ENCODE data around the gene CECR2.
"Not testable (repeated sequence)": the region's sequence is repeated elsewhere in the genome, so short reads cannot be mapped to it uniquely, and the experiment has no call there.

CECR2 gene

GRCh38 chr22:17554814-17555213 lies 185.6 kb downstream of the CECR2 start:
- ChIA-PET POLR2A (no interaction called here), CTCF (interaction anchor here (0.9 to 1.9 kb wide), 4 partner anchors 16 to 231 kb away, joined by 3 to 5 read pairs (median 4); no protein-coding TSS in a partner anchor)
- H3K9me3 ChIP-seq (ENCODE audit: control extremely low read depth in 1 of 5, control insufficient read depth in 4 of 5, insufficient read depth in 2 of 5, low read depth in 1 of 5, low read length in 4 of 5) = no peaks in the 10 kb centered on the region
- no peaks in the 10 kb centered on the region for H3K4me1 ChIP-seq (ENCODE audit: control extremely low read depth in 1 of 4, control insufficient read depth in 4 of 4, insufficient read depth in 4 of 4, low read length in 3 of 4)
- no peaks in the 10 kb centered on the region for H3K36me3 ChIP-seq (ENCODE audit: control insufficient read depth in 4 of 4, insufficient read depth in 4 of 4, low read length in 3 of 4)
- peaks cover 0 to 2% (median 0%) of the 10 kb centered on the region in 5 experiments for H3K27me3 ChIP-seq (replicated peaks in 2 of 5; ENCODE audit: control insufficient read depth in 4 of 5, insufficient read depth in 5 of 5, low read length in 4 of 5)
- DNase-seq = no peak
- no peak overlapping the region for H3K4me3 ChIP-seq (ENCODE audit: control insufficient read depth in 1 of 7, extremely low read depth in 1 of 7, insufficient read depth in 4 of 7, low read depth in 2 of 7, low read length in 6 of 7)
- no peak overlapping the region for H3K27ac ChIP-seq (ENCODE audit: insufficient read depth in 1 of 2, low read depth in 1 of 2, low read length in 2 of 2, poor library complexity in 1 of 2, severe bottlenecking in 2 of 2)
- WGBS (ENCODE audit: insufficient coverage) = 94% methylated on average over 3 of the region's 4 CpGs

GRCh38 chr22:17559188-17559587 lies 189.9 kb downstream of the CECR2 start:
- ChIA-PET CTCF (interaction anchor here (0.6 to 2.9 kb wide), 16 partner anchors 8 to 517 kb away, joined by 3 to 15 read pairs (median 4); partner anchors contain the start of gene MICAL3), POLR2A (no interaction called here)
- DNase-seq = no peak
- WGBS (ENCODE audit: insufficient coverage) = 99% methylated on average over 8 of the region's 10 CpGs
- Histone ChIP-seq H3K9me3 (ENCODE audit: control extremely low read depth in 1 of 5, control insufficient read depth in 4 of 5, insufficient read depth in 2 of 5, low read depth in 1 of 5, low read length in 4 of 5) (no peaks in the 10 kb centered on the region), H3K27ac (ENCODE audit: insufficient read depth in 1 of 2, low read depth in 1 of 2, low read length in 2 of 2, poor library complexity in 1 of 2, severe bottlenecking in 2 of 2) (no peak overlapping the region), H3K4me3 (ENCODE audit: control insufficient read depth in 1 of 7, extremely low read depth in 1 of 7, insufficient read depth in 4 of 7, low read depth in 2 of 7, low read length in 6 of 7) (no peak overlapping the region), H3K4me1 (ENCODE audit: control extremely low read depth in 1 of 4, control insufficient read depth in 4 of 4, insufficient read depth in 4 of 4, low read length in 3 of 4) (peaks cover 0 to 5% (median 0%) of the 10 kb centered on the region in 4 experiments), H3K27me3 (replicated peaks in 2 of 5; ENCODE audit: control insufficient read depth in 4 of 5, insufficient read depth in 5 of 5, low read length in 4 of 5) (peaks cover 0 to 3% (median 0%) of the 10 kb centered on the region in 5 experiments), H3K36me3 (ENCODE audit: control insufficient read depth in 4 of 4, insufficient read depth in 4 of 4, low read length in 3 of 4) (no peaks in the 10 kb centered on the region)

- POLR2A ChIA-PET = interaction anchor here (0.8 kb wide), 1 partner anchor 258 kb away, joined by 4 read pairs; no protein-coding TSS in a partner anchor
- 88% methylated on average over 13 of the region's 17 CpGs for WGBS (ENCODE audit: insufficient coverage)
- Histone ChIP-seq H3K36me3 (ENCODE audit: control insufficient read depth in 4 of 4, insufficient read depth in 4 of 4, low read length in 3 of 4) (no peaks in the 10 kb centered on the region), H3K9me3 (ENCODE audit: control extremely low read depth in 1 of 5, control insufficient read depth in 4 of 5, insufficient read depth in 2 of 5, low read depth in 1 of 5, low read length in 4 of 5) (no peaks in the 10 kb centered on the region), H3K27ac (ENCODE audit: insufficient read depth in 1 of 2, low read depth in 1 of 2, low read length in 2 of 2, poor library complexity in 1 of 2, severe bottlenecking in 2 of 2) (no peak within 1 kb of the TSS), H3K27me3 (replicated peaks in 2 of 5; ENCODE audit: control insufficient read depth in 4 of 5, insufficient read depth in 5 of 5, low read length in 4 of 5) (peaks cover 0 to 3% (median 0%) of the 10 kb centered on the region in 5 experiments), H3K4me3 (ENCODE audit: control insufficient read depth in 1 of 7, extremely low read depth in 1 of 7, insufficient read depth in 4 of 7, low read depth in 2 of 7, low read length in 6 of 7) (no peak within 1 kb of the TSS), H3K4me1 (ENCODE audit: control extremely low read depth in 1 of 4, control insufficient read depth in 4 of 4, insufficient read depth in 4 of 4, low read length in 3 of 4) (peaks cover 0 to 5% (median 0%) of the 10 kb centered on the region in 4 experiments)
- DNase-seq = no peak
- CTCF ChIA-PET = interaction anchor here (0.6 kb wide), 1 partner anchor 358 kb away, joined by 3 read pairs; no protein-coding TSS in a partner anchor
These were observed 193.9 kb downstream of the CECR2 start, which contains the start of gene SLC25A18 for GRCh38 chr22:17562906-17563870. Gene SLC25A18, plus strand, starts transcription at chr22:17563498. Its CDS starts 16,447 bp downstream, at chr22:17579945.

- DNase-seq = no peak
- Histone ChIP-seq H3K27ac (ENCODE audit: insufficient read depth in 1 of 2, low read depth in 1 of 2, low read length in 2 of 2, poor library complexity in 1 of 2, severe bottlenecking in 2 of 2) (no peak overlapping the region), H3K27me3 (replicated peaks in 2 of 5; ENCODE audit: control insufficient read depth in 4 of 5, insufficient read depth in 5 of 5, low read length in 4 of 5) (peaks cover 0 to 3% (median 0%) of the 10 kb centered on the region in 5 experiments), H3K4me1 (ENCODE audit: control extremely low read depth in 1 of 4, control insufficient read depth in 4 of 4, insufficient read depth in 4 of 4, low read length in 3 of 4) (peaks cover 0 to 5% (median 0%) of the 10 kb centered on the region in 4 experiments), H3K36me3 (ENCODE audit: control insufficient read depth in 4 of 4, insufficient read depth in 4 of 4, low read length in 3 of 4) (no peaks in the 10 kb centered on the region), H3K9me3 (ENCODE audit: control extremely low read depth in 1 of 5, control insufficient read depth in 4 of 5, insufficient read depth in 2 of 5, low read depth in 1 of 5, low read length in 4 of 5) (no peaks in the 10 kb centered on the region), H3K4me3 (ENCODE audit: control insufficient read depth in 1 of 7, extremely low read depth in 1 of 7, insufficient read depth in 4 of 7, low read depth in 2 of 7, low read length in 6 of 7) (no peak overlapping the region)
- ChIA-PET CTCF (interaction anchor here (0.6 kb wide), 1 partner anchor 359 kb away, joined by 3 read pairs; no protein-coding TSS in a partner anchor), POLR2A (no interaction called here)
- WGBS (ENCODE audit: insufficient coverage) = 96% methylated on average over 11 of the region's 11 CpGs
These were observed 194.7 kb downstream of the CECR2 start for GRCh38 chr22:17563936-17564391.

GRCh38 chr22:17566016-17566687 lies 196.9 kb downstream of the CECR2 start:
- ChIA-PET POLR2A (interaction anchor here (0.6 kb wide), 1 partner anchor 51 kb away, joined by 3 read pairs; no protein-coding TSS in a partner anchor), CTCF (interaction anchor here (0.9 kb wide), 1 partner anchor 13 kb away, joined by 4 read pairs; no protein-coding TSS in a partner anchor)

GRCh38 chr22:17566776-17567175 lies 197.5 kb downstream of the CECR2 start:
- 97% methylated on average over 7 of the region's 10 CpGs for WGBS (ENCODE audit: insufficient coverage)
- DNase-seq = no peak
- POLR2A ChIA-PET = interaction anchor here (0.6 kb wide), 1 partner anchor 51 kb away, joined by 3 read pairs; no protein-coding TSS in a partner anchor
- Histone ChIP-seq H3K27me3 (replicated peaks in 2 of 5; ENCODE audit: control insufficient read depth in 4 of 5, insufficient read depth in 5 of 5, low read length in 4 of 5) (peaks cover 0 to 4% (median 0%) of the 10 kb centered on the region in 5 experiments), H3K9me3 (ENCODE audit: control extremely low read depth in 1 of 5, control insufficient read depth in 4 of 5, insufficient read depth in 2 of 5, low read depth in 1 of 5, low read length in 4 of 5) (no peaks in the 10 kb centered on the region), H3K27ac (ENCODE audit: insufficient read depth in 1 of 2, low read depth in 1 of 2, low read length in 2 of 2, poor library complexity in 1 of 2, severe bottlenecking in 2 of 2) (no peak overlapping the region), H3K4me1 (ENCODE audit: control extremely low read depth in 1 of 4, control insufficient read depth in 4 of 4, insufficient read depth in 4 of 4, low read length in 3 of 4) (peaks cover 0 to 9% (median 0%) of the 10 kb centered on the region in 4 experiments), H3K4me3 (ENCODE audit: control insufficient read depth in 1 of 7, extremely low read depth in 1 of 7, insufficient read depth in 4 of 7, low read depth in 2 of 7, low read length in 6 of 7) (no peak overlapping the region), H3K36me3 (ENCODE audit: control insufficient read depth in 4 of 4, insufficient read depth in 4 of 4, low read length in 3 of 4) (no peaks in the 10 kb centered on the region)
- CTCF ChIA-PET = interaction anchor here (1.0 kb wide), 1 partner anchor 8 kb away, joined by 5 read pairs; no protein-coding TSS in a partner anchor

More at GRCh38 chr22:17566016-17566687, 196.9 kb downstream of the CECR2 start:
- H3K27me3 ChIP-seq (replicated peaks in 2 of 5; ENCODE audit: control insufficient read depth in 4 of 5, insufficient read depth in 5 of 5, low read length in 4 of 5); H3K4me1 ChIP-seq (ENCODE audit: control extremely low read depth in 1 of 4, control insufficient read depth in 4 of 4, insufficient read depth in 4 of 4, low read length in 3 of 4); H3K36me3 ChIP-seq (ENCODE audit: control insufficient read depth in 4 of 4, insufficient read depth in 4 of 4, low read length in 3 of 4); H3K27ac ChIP-seq (ENCODE audit: insufficient read depth in 1 of 2, low read depth in 1 of 2, low read length in 2 of 2, poor library complexity in 1 of 2, severe bottlenecking in 2 of 2); H3K4me3 ChIP-seq (ENCODE audit: control insufficient read depth in 1 of 7, extremely low read depth in 1 of 7, insufficient read depth in 4 of 7, low read depth in 2 of 7, low read length in 6 of 7); DNase-seq; H3K9me3 ChIP-seq (ENCODE audit: control extremely low read depth in 1 of 5, control insufficient read depth in 4 of 5, insufficient read depth in 2 of 5, low read depth in 1 of 5, low read length in 4 of 5): not testable (repeated sequence)
- 95% methylated on average over 15 of the region's 19 CpGs for WGBS (ENCODE audit: insufficient coverage)
